Keratinocyte (primary cell): Measurements from ENCODE around the gene ENPP4.

Source experiments
- CTCF ChIP-seq, 3 experiments: IDR thresholded peaks in 1 of 3; conservative IDR thresholded peaks in 1 of 3; optimal IDR thresholded peaks in 1 of 3; 2 replicates in 2 of 3; 3 replicates in 1 of 3; pipeline versions ENCODE3 to v1.5.1; 2011; ENCODE audit warnings: low read length in 3 of 3, mild to moderate bottlenecking in 3 of 3, moderate library complexity in 2 of 3, control low read depth in 1 of 3, inconsistent platforms in 1 of 3; ENCODE audit not compliant: insufficient read depth in 2 of 3; ENCODE audit errors: extremely low read depth in 1 of 3
- EZH2 ChIP-seq: IDR thresholded peaks from one replicate; pipeline ENCODE4 v1.6.1; 2012; ENCODE audit warnings: inconsistent platforms, mild to moderate bottlenecking, low read length, moderate library complexity

GRCh38 chr6:46186583-46186982 lies 56.8 kb downstream of the ENPP4 start:
- TF ChIP-seq CTCF (optimal IDR thresholded peaks at IDR 0.05 in 1 of 3, IDR thresholded peaks at IDR 0.05 in 1 of 3, conservative IDR thresholded peaks at IDR 0.05 in 1 of 3; ENCODE audit: extremely low read depth in 1 of 3, insufficient read depth in 2 of 3, low read length in 3 of 3) (no peak), EZH2 (no peak)
